Activated T-helper 17 cell treated with anti-CD3 and anti-CD28 coated beads, Interleukin-2, amount 50 U/mL, for 72 hours (primary cell): ENCODE measurements around the gene SLC4A3. TPM values are rescaled to one million over a fixed set of nuclear protein-coding genes. Genes with fewer than 3 reads are reported as not detected.

ENCODE experiments used
- ATAC-seq: fragments of 150-1000 bp; cut with Tn5 transposase; replicated peaks from 2 replicates; pipeline ENCODE4 v1.10.0; 2021; ENCODE audit warnings: mild to moderate bottlenecking, moderate library complexity
- H3K27ac Mint-ChIP-seq: one replicate; pipeline ENCODE4 v1.8.0; 2022; ENCODE audit warnings: mixed read lengths
- H3K27me3 Mint-ChIP-seq: one replicate; pipeline ENCODE4 v1.8.0; 2022; ENCODE audit warnings: mixed read lengths
- H3K36me3 Mint-ChIP-seq: one replicate; pipeline ENCODE4 v1.8.0; 2022; ENCODE audit warnings: low read depth, mild to moderate bottlenecking, mixed read lengths
- H3K4me1 Mint-ChIP-seq: one replicate; pipeline ENCODE4 v1.8.0; 2022; ENCODE audit warnings: mixed read lengths
- H3K4me3 Mint-ChIP-seq: one replicate; pipeline ENCODE4 v1.8.0; 2022; ENCODE audit warnings: mild to moderate bottlenecking, mixed read lengths
- H3K9me3 Mint-ChIP-seq: one replicate; pipeline ENCODE4 v1.8.0; 2022; ENCODE audit warnings: mixed read lengths
- total RNA-seq, 2 donors: library from RNA; stranded (reverse); gene quantifications; one replicate each; pipeline ENCODE4 v1.2.3, GENCODE V29; 2022

Gene SLC4A3
- total RNA-seq, 2 donors from 2014 or later, result not detected

- ATAC-seq, result no peak
- no peaks in the 10 kb centered on the region for H3K9me3 Mint-ChIP-seq
- peaks cover 62% of the 10 kb centered on the region for H3K36me3 Mint-ChIP-seq
- peaks cover 14% of the 10 kb centered on the region for H3K4me1 Mint-ChIP-seq
- H3K4me3 Mint-ChIP-seq, result no peak overlapping the region
- no peaks in the 10 kb centered on the region for H3K27me3 Mint-ChIP-seq
- H3K27ac Mint-ChIP-seq, result no peak overlapping the region
These were observed 18.9 kb upstream of the SLC4A3 start for GRCh38 chr2:219608399-219608964.

- H3K4me3 Mint-ChIP-seq, result no peak overlapping the region
- H3K27me3 Mint-ChIP-seq, result no peaks in the 10 kb centered on the region
- ATAC-seq, result no peak
- no peaks in the 10 kb centered on the region for H3K9me3 Mint-ChIP-seq
- H3K4me1 Mint-ChIP-seq, result peaks cover 14% of the 10 kb centered on the region
- peaks cover 59% of the 10 kb centered on the region for H3K36me3 Mint-ChIP-seq
- no peak overlapping the region for H3K27ac Mint-ChIP-seq
These were observed 18.2 kb upstream of the SLC4A3 start for GRCh38 chr2:219609149-219609750.

- H3K27ac Mint-ChIP-seq, result peak overlapping the region; percentile 75
- no peaks in the 10 kb centered on the region for H3K27me3 Mint-ChIP-seq
- H3K4me3 Mint-ChIP-seq, result no peak overlapping the region
- H3K4me1 Mint-ChIP-seq, result peaks cover 14% of the 10 kb centered on the region
- H3K36me3 Mint-ChIP-seq, result peaks cover 56% of the 10 kb centered on the region
- ATAC-seq, result no peak
- H3K9me3 Mint-ChIP-seq, result no peaks in the 10 kb centered on the region
These were observed 16.1 kb upstream of the SLC4A3 start for GRCh38 chr2:219611306-219611705.

GRCh38 chr2:219611866-219612576 lies 15.4 kb upstream of the SLC4A3 start:
- Mint-ChIP-seq H3K4me3 (no peak overlapping the region), H3K27me3 (no peaks in the 10 kb centered on the region), H3K9me3 (no peaks in the 10 kb centered on the region), H3K36me3 (peaks cover 49% of the 10 kb centered on the region), H3K27ac (peak overlapping the region; percentile 71), H3K4me1 (peaks cover 14% of the 10 kb centered on the region)
- ATAC-seq, result no peak

- Mint-ChIP-seq H3K9me3 (no peaks in the 10 kb centered on the region), H3K27ac (peak overlapping the region; percentile 71), H3K36me3 (peaks cover 45% of the 10 kb centered on the region), H3K4me3 (no peak overlapping the region), H3K27me3 (no peaks in the 10 kb centered on the region), H3K4me1 (peaks cover 14% of the 10 kb centered on the region)
- no peak for ATAC-seq
These were observed 14.7 kb upstream of the SLC4A3 start for GRCh38 chr2:219612577-219613286.

GRCh38 chr2:219613461-219614070 lies 13.9 kb upstream of the SLC4A3 start:
- no peaks in the 10 kb centered on the region for H3K9me3 Mint-ChIP-seq
- no peak for ATAC-seq
- peaks cover 45% of the 10 kb centered on the region for H3K36me3 Mint-ChIP-seq
- peaks cover 14% of the 10 kb centered on the region for H3K4me1 Mint-ChIP-seq
- H3K27me3 Mint-ChIP-seq, result no peaks in the 10 kb centered on the region
- H3K4me3 Mint-ChIP-seq, result no peak overlapping the region
- no peak overlapping the region for H3K27ac Mint-ChIP-seq

GRCh38 chr2:219614076-219614860 lies 13.2 kb upstream of the SLC4A3 start:
- Mint-ChIP-seq H3K36me3 (peaks cover 41% of the 10 kb centered on the region), H3K4me1 (peaks cover 14% of the 10 kb centered on the region), H3K27me3 (no peaks in the 10 kb centered on the region), H3K4me3 (no peak overlapping the region), H3K27ac (no peak overlapping the region), H3K9me3 (no peaks in the 10 kb centered on the region)
- no peak for ATAC-seq

- Mint-ChIP-seq H3K27me3 (no peaks in the 10 kb centered on the region), H3K36me3 (peaks cover 34% of the 10 kb centered on the region), H3K9me3 (no peaks in the 10 kb centered on the region), H3K27ac (no peak overlapping the region), H3K4me1 (peaks cover 14% of the 10 kb centered on the region), H3K4me3 (no peak overlapping the region)
- no peak for ATAC-seq
These were observed 12.4 kb upstream of the SLC4A3 start for GRCh38 chr2:219615036-219615435.

GRCh38 chr2:219615894-219616293 lies 11.5 kb upstream of the SLC4A3 start:
- Mint-ChIP-seq H3K27me3 (no peaks in the 10 kb centered on the region), H3K27ac (no peak overlapping the region), H3K4me1 (peaks cover 14% of the 10 kb centered on the region), H3K4me3 (no peak overlapping the region), H3K9me3 (no peaks in the 10 kb centered on the region), H3K36me3 (peaks cover 28% of the 10 kb centered on the region)
- ATAC-seq, result no peak

GRCh38 chr2:219616550-219616949 lies 10.9 kb upstream of the SLC4A3 start:
- no peaks in the 10 kb centered on the region for H3K9me3 Mint-ChIP-seq
- H3K4me1 Mint-ChIP-seq, result peaks cover 8% of the 10 kb centered on the region
- H3K36me3 Mint-ChIP-seq, result peaks cover 23% of the 10 kb centered on the region
- no peak overlapping the region for H3K27ac Mint-ChIP-seq
- no peak overlapping the region for H3K4me3 Mint-ChIP-seq
- ATAC-seq, result no peak
- no peaks in the 10 kb centered on the region for H3K27me3 Mint-ChIP-seq

GRCh38 chr2:219618733-219619122 lies 8.7 kb upstream of the SLC4A3 start:
- Mint-ChIP-seq H3K4me3 (no peak overlapping the region), H3K27me3 (no peaks in the 10 kb centered on the region), H3K36me3 (peaks cover 17% of the 10 kb centered on the region)

GRCh38 chr2:219619235-219619634 lies 8.2 kb upstream of the SLC4A3 start:
- Mint-ChIP-seq H3K4me3 (no peak overlapping the region), H3K36me3 (peaks cover 13% of the 10 kb centered on the region), H3K27ac (no peak overlapping the region), H3K4me1 (no peaks in the 10 kb centered on the region), H3K9me3 (no peaks in the 10 kb centered on the region), H3K27me3 (no peaks in the 10 kb centered on the region)
- ATAC-seq, result no peak

More at GRCh38 chr2:219618733-219619122, 8.7 kb upstream of the SLC4A3 start:
- no peak for ATAC-seq
- Mint-ChIP-seq H3K4me1 (no peaks in the 10 kb centered on the region), H3K27ac (no peak overlapping the region), H3K9me3 (no peaks in the 10 kb centered on the region)

GRCh38 chr2:219620546-219620945 lies 6.9 kb upstream of the SLC4A3 start:
- Mint-ChIP-seq H3K27ac (no peak overlapping the region), H3K36me3 (peaks cover 2% of the 10 kb centered on the region), H3K9me3 (no peaks in the 10 kb centered on the region), H3K4me1 (no peaks in the 10 kb centered on the region), H3K4me3 (no peak overlapping the region), H3K27me3 (peaks cover 3% of the 10 kb centered on the region)
- no peak for ATAC-seq

- no peak overlapping the region for H3K4me3 Mint-ChIP-seq
- H3K4me1 Mint-ChIP-seq, result no peaks in the 10 kb centered on the region
- no peaks in the 10 kb centered on the region for H3K36me3 Mint-ChIP-seq
- H3K27ac Mint-ChIP-seq, result no peak overlapping the region
- no peak for ATAC-seq
- H3K27me3 Mint-ChIP-seq, result peaks cover 11% of the 10 kb centered on the region
- no peaks in the 10 kb centered on the region for H3K9me3 Mint-ChIP-seq
These were observed 5.5 kb upstream of the SLC4A3 start for GRCh38 chr2:219621935-219622334.
